HG02943 (cell line): ENCODE results near the gene KIF21A.

Experiments
- ATAC-seq: cut with Tn5 transposase; IDR thresholded peaks from one replicate; pipeline ENCODE4 v1.9.1; 2021; ENCODE audit warnings: mild to moderate bottlenecking, low read depth, moderate library complexity; ENCODE audit not compliant: unreplicated experiment

KIF21A gene

DNA sequence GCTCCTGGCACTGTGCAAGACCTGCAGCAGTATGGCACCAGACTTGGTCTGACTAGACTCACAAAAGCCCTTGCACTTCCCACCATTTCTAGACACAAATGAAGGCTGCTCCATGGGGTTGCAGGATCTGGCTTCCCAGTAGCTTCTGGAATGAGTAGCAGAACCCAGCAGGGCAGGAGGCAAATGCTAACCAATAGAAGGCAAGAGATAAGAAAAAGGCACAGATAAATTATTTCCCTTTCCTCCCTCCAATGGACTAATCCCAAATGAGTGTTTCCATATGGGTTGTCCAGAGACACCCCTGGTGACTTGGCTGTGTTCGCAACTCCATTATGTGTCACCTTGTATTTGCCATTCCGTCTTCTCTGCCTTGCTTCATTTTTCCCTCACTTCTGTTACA, 49.7 kb downstream of the KIF21A start:
- no peak for ATAC-seq

DNA sequence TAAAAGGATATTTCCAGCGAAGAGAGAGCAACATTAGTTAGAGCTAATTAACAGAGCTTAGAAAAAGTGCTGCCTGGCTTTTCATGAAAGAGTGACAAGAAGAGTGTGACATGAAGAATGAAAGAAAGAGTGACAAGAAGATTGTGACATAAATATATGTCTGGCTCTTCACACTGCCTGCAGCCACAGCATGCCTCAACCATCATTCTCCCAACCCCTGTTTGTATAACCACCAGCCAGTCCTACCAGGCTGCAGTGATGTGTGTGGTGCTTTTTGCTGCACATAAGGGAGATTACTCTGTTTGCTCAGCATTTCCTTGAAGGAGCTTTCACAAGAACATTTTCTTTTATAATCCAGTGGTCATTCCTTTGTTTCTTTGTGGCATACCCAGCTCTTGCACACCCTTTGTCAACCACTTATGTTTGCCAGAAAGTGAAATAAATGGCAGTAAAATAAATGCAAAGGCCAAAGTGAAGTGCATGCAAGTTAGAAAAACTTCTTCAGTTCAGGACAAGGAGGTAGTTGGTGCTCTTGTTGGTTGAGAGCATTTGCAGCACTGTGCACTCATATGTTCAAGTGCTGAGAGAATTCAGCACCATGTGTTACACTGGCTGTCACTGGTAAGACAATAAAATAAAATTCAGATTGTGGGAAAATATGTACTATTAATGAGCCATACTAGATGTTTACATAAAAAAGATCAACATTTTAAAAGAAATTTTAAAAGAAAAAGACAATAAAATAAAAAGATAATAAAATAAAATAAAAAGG, 50.6 kb downstream of the KIF21A start:
- no peak for ATAC-seq

DNA sequence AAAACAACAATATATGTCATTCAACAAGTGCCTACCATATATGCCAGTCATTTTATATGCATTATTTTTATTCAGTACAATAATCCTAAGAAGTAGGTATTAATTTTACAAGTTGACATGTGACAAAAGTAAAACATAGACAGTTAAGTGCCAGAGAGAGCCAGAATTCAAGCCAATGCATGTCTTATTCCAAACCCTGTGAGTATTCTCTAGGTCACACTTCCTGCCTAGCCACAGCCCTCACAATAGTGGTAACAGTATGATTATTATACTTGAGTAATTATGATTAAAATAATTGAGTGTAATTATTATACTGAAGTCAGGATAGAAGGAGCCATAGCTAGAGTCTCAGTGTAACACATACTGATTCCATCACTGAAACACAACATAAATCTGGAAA, 52.2 kb downstream of the KIF21A start:
- no peak for ATAC-seq

DNA sequence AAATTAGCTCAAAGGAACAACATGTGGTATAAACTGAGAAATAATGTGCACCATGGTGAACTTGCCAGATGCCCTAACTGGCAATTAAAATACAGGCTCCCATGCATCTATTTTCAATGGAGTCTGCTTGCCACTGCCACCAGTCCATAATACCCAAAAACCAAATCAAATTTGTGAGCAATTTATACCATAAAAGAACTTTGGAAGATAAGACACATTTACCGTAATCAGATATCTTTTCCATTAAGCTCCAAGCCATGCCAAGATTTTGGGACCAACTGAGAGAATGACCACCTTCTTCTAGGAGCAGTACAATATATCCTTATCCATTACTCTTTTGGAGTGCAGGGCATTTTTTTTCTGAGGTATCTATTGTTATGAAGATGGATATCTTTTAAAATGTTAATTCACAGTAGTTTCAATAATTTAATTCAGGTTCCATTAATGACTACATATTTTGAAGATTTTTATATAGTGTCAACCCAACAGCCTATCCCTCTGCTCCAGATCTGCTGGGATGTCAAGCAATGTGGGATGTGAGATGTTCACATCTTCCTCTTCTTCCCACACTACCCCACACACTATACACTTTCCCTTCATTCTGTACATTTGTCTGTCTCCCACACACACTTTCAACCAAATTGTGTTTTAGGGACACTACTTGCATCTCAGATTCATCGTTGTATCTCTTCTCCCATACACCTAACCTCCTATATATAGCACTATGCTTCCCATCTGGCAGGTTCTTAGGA, 53.3 kb downstream of the KIF21A start:
- no peak for ATAC-seq

DNA sequence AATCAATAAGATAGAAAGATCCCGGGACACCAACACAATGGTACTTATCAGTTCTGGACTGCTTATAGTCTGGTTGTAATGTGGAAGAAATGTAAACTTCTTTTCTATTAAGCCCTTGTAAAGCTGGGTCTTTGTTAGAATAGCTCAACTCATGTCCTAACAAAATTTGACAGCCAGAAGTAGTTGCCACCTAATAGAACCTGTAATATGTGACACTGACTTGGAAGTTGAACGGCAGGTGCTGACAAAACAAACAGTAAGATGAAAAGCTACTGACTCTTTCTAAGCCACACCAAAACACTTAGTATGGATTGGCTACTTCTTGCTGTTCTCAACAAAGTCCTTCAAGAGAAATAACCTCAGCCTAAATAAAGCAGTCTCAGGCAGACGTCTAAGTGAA, 56.6 kb downstream of the KIF21A start:
- no peak for ATAC-seq

DNA sequence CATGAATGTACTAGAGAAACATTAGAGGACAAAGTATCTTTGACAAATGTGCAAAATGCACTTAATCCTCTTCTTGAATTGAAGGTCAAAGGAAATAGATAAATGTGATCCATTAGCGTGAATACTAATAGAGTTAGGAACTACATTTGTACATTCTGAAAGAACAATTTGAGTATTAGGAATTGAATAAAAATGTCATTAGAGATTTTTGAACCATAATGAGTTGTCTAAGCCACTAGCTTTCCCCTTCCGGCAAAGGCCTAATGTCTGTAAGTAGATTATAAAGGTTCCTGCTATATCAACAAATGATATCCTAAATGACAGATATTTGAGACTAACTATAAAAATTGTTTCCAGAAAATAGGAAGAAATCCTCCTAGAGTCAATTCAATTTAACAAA, 59.8 kb downstream of the KIF21A start:
- ATAC-seq: no peak

DNA sequence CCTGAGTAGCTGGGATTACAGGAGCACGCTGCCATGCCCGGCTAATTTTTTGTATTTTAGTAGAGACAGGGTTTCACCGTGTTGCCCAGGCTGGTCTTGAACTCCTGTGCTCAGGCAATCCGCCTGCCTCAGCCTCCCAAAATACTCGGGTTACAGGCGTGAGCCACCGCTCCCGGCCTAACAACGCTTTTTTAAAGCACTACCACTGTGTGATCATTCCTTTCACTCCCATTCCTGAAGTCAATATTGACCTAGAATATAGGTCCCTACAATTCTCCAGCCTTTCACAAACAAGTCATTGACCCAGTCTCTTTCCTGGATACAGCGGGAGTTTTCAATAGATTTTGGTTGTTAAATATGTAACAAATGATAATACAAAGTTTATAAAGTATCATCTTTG, 62.8 kb downstream of the KIF21A start:
- ATAC-seq: no peak

DNA sequence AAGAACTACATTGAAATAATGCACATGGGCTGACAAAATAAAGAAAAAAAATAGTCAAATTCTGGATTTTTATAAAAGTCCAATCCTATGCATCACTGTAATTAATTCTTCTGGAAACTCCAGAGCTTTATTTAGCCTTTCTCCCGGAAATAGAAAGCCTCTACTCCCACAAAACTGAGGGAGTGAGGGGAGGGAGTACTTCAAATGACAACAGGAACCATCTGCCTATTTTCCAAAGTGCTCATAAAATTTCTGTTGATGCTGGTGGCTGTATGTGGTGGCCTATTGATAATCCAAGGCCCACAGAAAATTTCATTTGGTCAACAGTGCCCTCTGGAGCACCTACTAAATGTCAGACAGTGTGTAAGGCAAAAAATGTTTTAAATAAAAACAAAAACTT, 64.6 kb downstream of the KIF21A start:
- ATAC-seq: no peak

DNA sequence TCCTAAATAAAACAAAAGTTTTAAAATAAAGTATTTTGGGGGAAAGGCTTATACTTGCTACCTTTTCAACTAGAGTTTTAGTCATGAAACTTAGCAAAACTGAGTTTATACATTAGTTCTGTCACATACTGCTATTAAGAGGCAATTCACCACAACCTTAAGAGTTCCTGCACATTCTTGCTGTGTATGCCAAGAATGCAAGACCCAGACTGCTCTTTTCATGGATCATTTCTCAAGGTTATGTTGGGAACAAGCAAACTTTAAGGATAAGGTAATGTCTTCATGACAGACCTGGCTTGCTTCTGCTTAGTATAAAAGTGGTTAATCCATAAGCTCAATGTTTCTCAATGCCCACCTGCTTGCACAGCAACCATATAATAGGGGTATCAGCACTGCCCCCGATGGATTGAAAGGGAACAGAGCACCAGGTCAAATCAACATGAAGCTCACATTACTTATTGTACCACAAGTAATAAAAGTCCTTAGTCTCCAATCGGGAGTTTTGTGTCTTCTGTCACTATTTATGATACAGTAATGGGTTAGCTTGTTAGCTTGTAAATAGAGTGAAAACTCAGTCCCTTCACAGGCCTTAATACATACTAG, 67.6 kb downstream of the KIF21A start:
- ATAC-seq: no peak

DNA sequence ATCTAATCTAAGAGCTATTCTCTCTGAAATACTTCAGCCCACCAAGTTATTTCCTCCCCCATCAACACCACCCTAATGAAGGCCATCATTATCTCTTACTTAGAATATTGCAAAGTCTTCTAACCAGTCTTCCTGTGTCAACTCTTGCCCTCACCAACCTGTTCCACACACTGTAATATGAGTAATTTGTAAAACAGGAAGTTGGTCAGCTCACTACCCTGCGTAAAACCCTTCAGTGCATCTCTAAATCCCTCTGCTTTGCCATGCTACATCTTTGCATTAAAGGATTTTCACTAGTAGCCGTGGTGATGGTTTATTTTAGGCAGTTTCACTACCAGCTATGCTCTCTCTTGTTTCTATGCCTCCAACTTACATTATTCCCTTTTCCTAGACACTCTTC, 70.0 kb downstream of the KIF21A start:
- peak; percentile 90 for ATAC-seq

DNA sequence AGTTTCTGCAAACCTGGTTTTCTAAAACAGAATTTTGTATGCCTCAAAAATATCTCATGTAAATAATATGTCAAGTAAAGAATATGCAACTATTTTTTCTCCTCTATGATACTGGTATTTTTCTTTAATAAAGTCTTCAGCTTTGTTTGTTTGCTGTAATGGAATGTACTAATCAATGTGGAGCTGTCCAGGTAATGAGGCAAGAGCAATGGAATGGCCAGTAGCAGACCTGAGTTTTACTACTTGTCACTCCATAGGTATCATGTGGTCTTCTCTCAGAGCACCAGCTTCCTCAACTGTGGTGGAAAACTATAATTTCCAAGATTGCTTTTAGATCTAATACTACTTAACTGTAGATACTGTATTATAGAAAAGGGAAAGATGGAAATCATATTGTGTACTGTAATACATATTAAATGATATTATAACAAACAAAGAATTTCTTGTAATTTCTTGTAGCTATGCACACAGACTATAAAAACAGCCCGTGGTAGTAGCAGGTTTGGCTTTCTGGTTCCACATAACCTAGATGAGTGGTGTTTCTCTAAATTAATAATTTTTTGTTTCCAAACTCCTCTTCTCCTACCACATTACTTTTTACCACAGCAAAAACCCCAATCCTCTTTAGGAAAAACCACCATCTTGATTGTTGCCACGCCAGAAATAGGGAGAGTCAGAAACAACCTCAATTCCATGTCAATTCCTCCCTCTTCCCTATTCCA, 70.6 kb downstream of the KIF21A start:
- no peak for ATAC-seq

DNA sequence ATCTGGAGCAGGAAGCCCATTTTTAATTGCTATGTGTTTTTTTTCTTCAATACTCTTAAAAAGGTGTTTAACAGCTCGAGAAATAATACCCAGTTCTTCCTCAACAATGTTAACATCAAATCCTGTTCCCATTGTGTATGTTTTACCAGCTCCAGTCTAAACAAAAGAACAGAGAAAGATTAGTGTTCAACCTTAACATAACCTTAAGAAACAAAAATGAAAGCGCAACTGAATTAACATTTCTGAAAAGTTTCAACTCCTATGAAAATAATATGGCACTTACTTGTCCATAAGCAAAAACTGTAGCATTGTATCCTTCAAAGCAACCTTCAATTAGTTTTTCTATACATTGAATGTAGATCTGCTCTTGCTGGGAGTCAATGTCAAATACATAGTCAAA, 73.2 kb downstream of the KIF21A start:
- ATAC-seq: no peak

DNA sequence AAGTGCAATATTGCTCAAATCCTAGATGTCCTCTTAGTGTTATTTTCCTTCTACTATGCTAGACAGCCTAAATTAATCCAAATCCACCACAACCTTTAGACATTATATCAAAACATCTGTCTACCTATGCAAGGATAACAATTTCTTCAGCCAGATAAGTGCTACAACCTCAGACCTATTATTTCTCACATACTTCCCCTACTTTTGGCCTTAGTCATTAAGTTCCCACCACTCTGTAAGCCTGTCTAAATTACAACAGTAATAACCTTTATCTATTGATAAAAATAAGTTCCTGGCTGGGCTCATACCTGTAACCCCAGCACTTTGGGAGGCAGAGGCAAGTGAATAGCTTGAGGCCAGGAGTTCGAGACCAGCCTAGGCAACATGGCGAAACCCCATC, 74.0 kb downstream of the KIF21A start:
- no peak for ATAC-seq

DNA sequence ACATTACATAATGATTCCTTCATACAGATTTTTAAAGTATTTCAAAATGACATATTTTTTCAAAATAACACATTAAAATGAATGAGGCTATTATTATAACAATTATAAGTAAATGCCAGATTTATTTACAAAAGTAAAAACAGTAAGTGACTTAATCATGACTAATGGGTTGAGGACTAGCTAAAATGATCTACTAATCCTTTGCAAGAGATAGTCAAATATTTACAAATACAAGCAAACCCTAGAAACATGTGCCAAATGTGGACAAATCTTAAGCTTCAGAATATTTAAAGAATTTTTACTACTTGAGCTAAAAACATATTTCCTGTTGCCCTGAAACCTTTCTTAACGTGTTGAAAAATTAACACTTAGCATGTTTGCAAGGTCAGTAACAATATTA, 74.8 kb downstream of the KIF21A start:
- no peak for ATAC-seq

DNA sequence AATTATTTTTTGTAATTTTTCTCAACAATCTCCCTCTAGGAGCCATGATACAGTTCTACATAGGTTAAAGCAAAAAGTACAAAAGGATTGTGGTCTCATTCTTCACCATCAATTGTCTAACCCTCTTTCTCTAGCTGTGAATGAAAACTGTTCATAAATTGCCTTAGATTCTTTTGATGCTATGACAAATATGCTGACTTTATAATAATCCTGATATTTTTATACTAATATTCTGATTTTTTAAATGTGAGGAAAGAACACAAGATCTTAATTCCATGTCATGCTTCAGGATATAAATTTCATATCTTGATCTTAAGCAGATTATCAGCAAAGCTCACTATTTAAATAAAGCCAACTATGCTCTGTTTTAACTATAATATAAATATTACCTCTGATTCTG, 75.4 kb downstream of the KIF21A start:
- ATAC-seq: no peak

DNA sequence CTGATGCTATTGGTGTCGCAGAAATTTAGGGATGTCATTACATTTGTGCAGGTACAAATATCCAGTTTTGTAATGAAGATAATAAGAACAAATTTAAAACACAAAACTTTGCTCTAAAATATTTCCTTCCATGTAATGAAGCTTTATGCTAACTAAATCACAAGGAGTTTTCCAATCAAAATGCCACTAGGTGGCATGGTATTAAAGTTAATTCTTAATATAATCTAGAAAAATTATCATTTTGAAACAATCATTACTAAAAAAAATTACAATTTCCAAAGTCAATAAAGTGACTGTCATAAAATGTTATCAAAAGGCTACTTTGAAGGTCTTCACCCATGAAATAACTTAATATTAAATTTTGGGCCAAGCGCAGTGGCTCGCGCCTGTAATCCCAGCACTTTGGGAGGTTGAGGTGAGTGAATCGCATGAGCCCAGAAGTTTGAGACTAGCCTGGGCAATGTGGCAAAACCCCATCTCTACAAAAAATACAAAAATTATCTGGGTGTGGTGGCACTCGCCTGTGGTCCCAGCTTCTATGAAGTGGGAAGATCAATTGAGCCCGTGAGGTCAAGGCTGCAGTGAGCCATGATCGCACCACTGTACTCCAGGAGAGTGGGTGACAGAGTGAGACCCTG, 77.4 kb downstream of the KIF21A start:
- ATAC-seq: no peak

DNA sequence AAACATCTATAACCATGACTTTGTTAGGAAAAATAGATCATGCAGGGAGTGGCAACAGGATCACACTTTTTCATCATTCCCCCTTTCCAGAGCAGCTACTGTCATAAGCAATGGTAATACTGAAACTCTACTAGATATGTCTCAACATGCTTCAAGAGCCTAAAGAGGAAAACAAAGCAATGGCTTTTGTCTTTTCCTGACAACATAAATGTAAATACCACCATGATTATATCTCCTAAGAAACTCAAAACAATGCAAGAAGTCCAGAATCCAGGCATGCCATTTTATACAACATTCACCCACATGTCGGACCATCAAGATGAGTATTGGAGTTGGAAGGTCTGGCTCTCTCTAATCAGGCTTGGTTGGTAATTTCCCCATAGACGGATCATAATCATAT, 78.7 kb downstream of the KIF21A start:
- ATAC-seq: no peak

DNA sequence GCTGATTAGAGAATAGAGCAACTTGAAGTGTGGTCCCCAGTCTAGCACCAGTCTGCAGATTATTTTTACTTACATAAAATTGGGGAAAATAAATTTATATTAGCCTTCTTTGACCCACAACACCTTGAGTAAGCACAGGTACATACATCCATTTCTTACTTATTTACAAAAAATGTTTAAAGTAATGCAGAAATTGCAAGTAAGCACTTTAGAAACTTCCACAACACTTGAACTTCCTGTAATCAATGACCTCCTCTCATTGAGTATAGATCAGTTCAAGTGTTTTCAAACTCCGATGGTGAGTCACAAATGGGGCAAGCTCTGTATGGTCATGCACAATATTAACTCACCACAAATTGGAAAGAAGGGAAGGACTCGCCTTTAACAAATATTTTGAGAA, 83.3 kb downstream of the KIF21A start:
- no peak for ATAC-seq

DNA sequence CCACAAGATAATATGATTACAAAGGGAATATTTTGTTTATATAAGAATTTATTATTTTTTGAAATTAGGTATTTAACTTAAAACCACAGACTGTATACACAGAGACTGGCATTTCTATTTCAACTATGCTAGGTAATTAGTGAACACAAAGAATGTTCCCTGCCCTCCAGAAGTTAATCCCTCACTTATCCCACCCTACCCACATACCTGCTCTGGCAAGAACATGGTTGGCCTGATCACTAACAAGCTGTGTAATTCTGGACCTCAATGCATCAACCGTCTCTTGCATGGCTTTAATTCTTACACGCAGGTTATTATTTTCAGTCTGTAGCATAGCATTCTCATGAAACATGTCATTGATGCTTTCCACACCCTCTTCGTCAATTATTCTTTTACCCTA, 85.9 kb downstream of the KIF21A start:
- no peak for ATAC-seq

DNA sequence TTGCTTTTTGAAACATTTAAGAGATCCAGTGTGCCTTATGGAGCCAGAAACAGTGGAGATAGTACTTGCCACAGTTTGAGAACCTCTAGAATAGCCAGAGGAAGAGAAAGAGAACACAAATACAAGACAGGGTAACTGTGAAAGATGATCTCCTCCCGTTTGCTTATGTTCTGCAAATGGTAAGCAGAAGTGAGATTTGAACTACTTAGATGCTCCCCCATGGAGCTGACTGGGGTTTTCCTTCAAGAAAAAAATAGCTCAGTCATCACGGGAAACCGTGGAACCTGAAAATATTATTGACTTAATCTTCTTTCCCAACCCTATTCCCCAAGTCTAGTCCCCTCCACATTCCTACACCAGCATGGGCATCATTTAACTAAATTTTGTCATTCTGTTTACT, 87.1 kb downstream of the KIF21A start:
- no peak for ATAC-seq

DNA sequence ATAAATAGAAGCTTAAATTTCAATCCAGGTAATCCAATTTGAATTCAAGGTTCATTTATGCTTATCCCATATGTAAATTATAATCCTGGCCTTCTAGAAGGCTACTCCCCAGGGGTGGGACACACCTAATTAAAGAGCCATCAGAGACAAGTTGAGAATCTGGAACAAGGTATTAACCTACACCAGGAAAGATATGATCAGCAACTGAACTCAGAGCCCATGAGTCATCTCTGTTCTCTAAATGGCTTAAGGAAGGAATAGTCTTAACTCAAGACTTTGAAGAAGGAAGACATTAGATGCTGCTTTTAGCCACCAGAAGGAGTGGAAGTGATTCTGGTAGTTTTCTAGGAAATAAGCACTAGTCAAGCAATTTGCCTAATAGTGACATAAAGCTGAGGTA, 88.0 kb downstream of the KIF21A start:
- ATAC-seq: no peak
